ENCODE measurements around the gene NPAS3.
A peak's percentile ranks its signal among the peaks of the same experiment; 100 is the strongest.

NPAS3 gene

GRCh38 chr14:33529787-33530757 is 591.4 kb downstream of the NPAS3 start:
- peak; percentile 18 for DNase-seq

- no peak for DNase-seq
Observed at GRCh38 chr14:33532553-33532952, 593.9 kb downstream of the NPAS3 start.

- no peak for DNase-seq
Observed at GRCh38 chr14:33534104-33534503, 595.4 kb downstream of the NPAS3 start.

- DNase-seq, result no peak
Observed at GRCh38 chr14:33534632-33535031, 596.0 kb downstream of the NPAS3 start.

GRCh38 chr14:33539918-33540357 is 601.3 kb downstream of the NPAS3 start:
- no peak for DNase-seq

GRCh38 chr14:33541171-33541570 is 602.5 kb downstream of the NPAS3 start:
- no peak for DNase-seq

- no peak for DNase-seq
Observed at GRCh38 chr14:33542338-33543287, 603.9 kb downstream of the NPAS3 start.

GRCh38 chr14:33545696-33546095 is 607.0 kb downstream of the NPAS3 start:
- DNase-seq, result no peak

GRCh38 chr14:33548606-33549005 is 609.9 kb downstream of the NPAS3 start:
- no peak for DNase-seq

GRCh38 chr14:33551963-33552362 is 613.3 kb downstream of the NPAS3 start:
- no peak for DNase-seq

- DNase-seq, result no peak
Observed at GRCh38 chr14:33553706-33554278, 615.1 kb downstream of the NPAS3 start.

GRCh38 chr14:33554988-33555387 is 616.3 kb downstream of the NPAS3 start:
- no peak for DNase-seq

- DNase-seq, result no peak
Observed at GRCh38 chr14:33555710-33556350, 617.2 kb downstream of the NPAS3 start.

- DNase-seq, result no peak
Observed at GRCh38 chr14:33556382-33557121, 617.9 kb downstream of the NPAS3 start.

GRCh38 chr14:33560718-33561431 is 622.2 kb downstream of the NPAS3 start:
- DNase-seq, result no peak

GRCh38 chr14:33561488-33562175 is 623.0 kb downstream of the NPAS3 start:
- no peak for DNase-seq

GRCh38 chr14:33563191-33563900 is 624.7 kb downstream of the NPAS3 start:
- DNase-seq, result no peak

GRCh38 chr14:33563901-33564197 is 625.2 kb downstream of the NPAS3 start:
- no peak for DNase-seq

- DNase-seq, result peak; percentile 4
Observed at GRCh38 chr14:33564774-33565630, 626.3 kb downstream of the NPAS3 start.

All from NCI-H1048 (cell line).